Measurements from ENCODE around the gene PBX1. TPM values are rescaled to one million over a fixed set of nuclear protein-coding genes. Genes with fewer than 3 reads are reported as not detected.

Gene PBX1
- total and polyA plus RNA-seq, 2 experiments from 2014 or later, result 9.7 to 38.8 TPM

DNA sequence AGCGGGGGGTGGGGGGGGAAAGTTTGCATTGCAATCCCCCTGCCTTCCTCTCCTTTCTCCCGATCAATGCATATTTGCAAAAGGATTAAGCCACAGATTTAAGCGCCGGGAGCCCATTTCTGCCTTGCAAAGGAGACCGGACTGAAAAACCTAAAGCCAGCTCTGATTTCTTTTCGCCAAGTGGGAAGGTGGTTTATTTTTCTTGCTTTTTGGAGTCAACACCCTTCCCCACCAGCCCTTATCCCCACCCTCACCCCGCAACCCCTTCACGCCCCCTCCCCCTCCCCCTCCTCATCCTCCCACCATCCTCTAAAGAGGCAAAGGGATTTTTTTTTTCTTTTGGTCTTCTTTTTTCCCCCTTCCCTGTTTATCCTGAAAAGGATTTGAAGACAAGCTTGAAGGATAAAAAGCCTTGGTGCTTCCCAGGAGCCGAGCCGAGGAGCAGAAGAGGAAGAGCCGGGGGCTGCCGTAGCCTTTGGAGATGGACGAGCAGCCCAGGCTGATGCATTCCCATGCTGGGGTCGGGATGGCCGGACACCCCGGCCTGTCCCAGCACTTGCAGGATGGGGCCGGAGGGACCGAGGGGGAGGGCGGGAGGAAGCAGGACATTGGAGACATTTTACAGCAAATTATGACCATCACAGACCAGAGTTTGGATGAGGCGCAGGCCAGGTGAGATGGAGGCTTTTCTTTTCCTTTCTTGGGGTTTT lies 513 bp downstream of the PBX1 start:
- no peaks in the 10 kb centered on the region for H3K36me3 ChIP-seq (ENCODE audit: low read depth)
- H3K4me3 ChIP-seq, result peak overlapping the region; percentile 84
- H3K4me2 ChIP-seq (ENCODE audit: unreplicated experiment), result peak overlapping the region; percentile 98
- H3K9me2 ChIP-seq (ENCODE audit: insufficient read depth), result no peaks in the 10 kb centered on the region
- peak; percentile 60 for DNase-seq
- H3K27me3 ChIP-seq (replicated peaks; ENCODE audit: insufficient read depth), result no peaks in the 10 kb centered on the region
- no peaks in the 10 kb centered on the region for H4K20me1 ChIP-seq (ENCODE audit: insufficient read depth)
- no peaks in the 10 kb centered on the region for H3K4me1 ChIP-seq (ENCODE audit: insufficient read depth)
- no peaks in the 10 kb centered on the region for H3K9me3 ChIP-seq (ENCODE audit: low read depth)
- in situ Hi-C loops (cut with MboI), result no loop called here
- peak overlapping the region; percentile 65 for H3K27ac ChIP-seq
- 2 to 5% methylated on average over 12 to 20 of the region's 20 CpGs for WGBS, 2 experiments (ENCODE audit: low coverage in 1 of 2, low lambda C conversion rate in 2 of 2, missing lambda C conversion rate in 2 of 2)
- peaks cover 50% of the 10 kb centered on the region for H3K79me2 ChIP-seq (ENCODE audit: insufficient read depth)
- H2AFZ ChIP-seq, result peak overlapping the region; percentile 70
- peak overlapping the region; percentile 87 for H3K9ac ChIP-seq
- TF ChIP-seq EZH2phosphoT487 (IDR thresholded peaks at IDR 0.05; ENCODE audit: insufficient read depth, low read depth) (no peak), EZH2 (IDR thresholded peaks at IDR 0.05; ENCODE audit: insufficient read depth, poor library complexity, severe bottlenecking) (no peak)
- H3F3A ChIP-seq (ENCODE audit: insufficient read depth), result peaks cover 14% of the 10 kb centered on the region

DNA sequence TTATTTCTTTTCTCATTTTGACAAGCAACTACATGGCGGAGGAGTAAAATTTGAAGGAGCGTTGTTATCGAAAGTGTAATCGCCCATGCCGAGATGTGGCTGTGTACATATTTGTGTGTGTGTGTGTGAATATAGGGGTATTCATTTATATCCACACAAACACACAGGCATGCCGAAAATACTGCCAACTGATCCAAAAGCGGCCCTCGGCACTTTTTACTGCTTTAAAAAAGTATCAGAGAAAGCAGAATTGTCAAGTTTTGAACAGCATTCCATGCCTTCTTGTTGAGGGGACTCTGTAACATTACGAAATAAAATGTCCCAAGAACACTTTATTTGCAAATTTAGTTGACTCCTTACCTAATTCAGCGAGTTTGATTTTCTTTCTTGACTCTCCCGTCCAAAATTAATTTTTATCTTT lies 1.1 kb downstream of the PBX1 start:
- peak; percentile 44 for DNase-seq
- Histone ChIP-seq H3K4me1 (ENCODE audit: insufficient read depth) (peaks cover 4% of the 10 kb centered on the region; the same call in 1 of the 2 replicates), H4K20me1 (ENCODE audit: insufficient read depth) (no peaks in the 10 kb centered on the region), H3F3A (ENCODE audit: insufficient read depth) (peaks cover 14% of the 10 kb centered on the region), H3K27ac (peak overlapping the region; percentile 65), H3K4me3 (peak overlapping the region; percentile 84), H3K4me2 (ENCODE audit: unreplicated experiment) (peak overlapping the region; percentile 98), H3K9ac (peak overlapping the region; percentile 87), H3K9me2 (ENCODE audit: insufficient read depth) (no peaks in the 10 kb centered on the region), H3K79me2 (ENCODE audit: insufficient read depth) (peaks cover 56% of the 10 kb centered on the region), H2AFZ (peak overlapping the region; percentile 70), H3K36me3 (ENCODE audit: low read depth) (no peaks in the 10 kb centered on the region), H3K9me3 (ENCODE audit: low read depth) (no peaks in the 10 kb centered on the region), H3K27me3 (replicated peaks; ENCODE audit: insufficient read depth) (no peaks in the 10 kb centered on the region)
- no peak for TF ChIP-seq EZH2phosphoT487 (IDR thresholded peaks at IDR 0.05; ENCODE audit: insufficient read depth, low read depth)
- in situ Hi-C loops (cut with MboI), result no loop called here
- 1% methylated on average over 11 of the region's 11 CpGs for WGBS, 2 experiments (ENCODE audit: low coverage in 1 of 2, low lambda C conversion rate in 2 of 2, missing lambda C conversion rate in 2 of 2)

DNA sequence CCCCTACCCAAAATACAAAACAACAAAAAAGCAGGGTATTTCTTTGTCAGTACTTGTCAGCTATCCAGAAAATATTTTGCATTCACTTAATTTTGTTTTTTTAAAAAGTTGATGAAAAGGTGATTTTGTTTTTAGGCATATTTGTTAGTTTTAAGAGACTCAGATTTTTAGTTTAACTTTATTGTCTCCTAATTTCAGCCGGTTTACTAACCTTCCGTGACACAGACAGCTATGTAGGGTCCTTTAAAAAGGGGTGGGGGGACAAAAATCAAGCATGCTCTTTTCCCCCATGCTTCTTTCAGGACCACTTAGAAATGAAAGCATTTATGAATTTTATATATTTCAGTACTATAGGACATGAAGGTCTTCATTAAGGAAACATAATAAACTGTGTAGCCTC lies 1.6 kb downstream of the PBX1 start:
- in situ Hi-C loops (cut with MboI), result no loop called here
- no peaks in the 10 kb centered on the region for H3K9me2 ChIP-seq (ENCODE audit: insufficient read depth)
- H3K4me2 ChIP-seq (ENCODE audit: unreplicated experiment), result peak overlapping the region; percentile 98
- peak; percentile 81 for TF ChIP-seq EZH2phosphoT487 (IDR thresholded peaks at IDR 0.05; ENCODE audit: insufficient read depth, low read depth)
- TF ChIP-seq EZH2 (IDR thresholded peaks at IDR 0.05; ENCODE audit: insufficient read depth, poor library complexity, severe bottlenecking), result no peak
- no peaks in the 10 kb centered on the region for H3K9me3 ChIP-seq (ENCODE audit: low read depth)
- H4K20me1 ChIP-seq (ENCODE audit: insufficient read depth), result no peaks in the 10 kb centered on the region
- peak; percentile 24 for DNase-seq
- peaks cover 60% of the 10 kb centered on the region for H3K79me2 ChIP-seq (ENCODE audit: insufficient read depth)
- no peaks in the 10 kb centered on the region for H3K36me3 ChIP-seq (ENCODE audit: low read depth)
- peak overlapping the region; percentile 65 for H3K27ac ChIP-seq
- 0 to 2% methylated on average over 2 of the region's 2 CpGs for WGBS, 2 experiments (ENCODE audit: low coverage in 1 of 2, low lambda C conversion rate in 2 of 2, missing lambda C conversion rate in 2 of 2)
- H3K4me3 ChIP-seq, result peak overlapping the region; percentile 84
- H3K9ac ChIP-seq, result peak overlapping the region; percentile 87
- H3F3A ChIP-seq (ENCODE audit: insufficient read depth), result peaks cover 14% of the 10 kb centered on the region
- no peaks in the 10 kb centered on the region for H3K27me3 ChIP-seq (replicated peaks; ENCODE audit: insufficient read depth)
- peak overlapping the region; percentile 70 for H2AFZ ChIP-seq
- peaks cover 9% of the 10 kb centered on the region for H3K4me1 ChIP-seq (ENCODE audit: insufficient read depth)

DNA sequence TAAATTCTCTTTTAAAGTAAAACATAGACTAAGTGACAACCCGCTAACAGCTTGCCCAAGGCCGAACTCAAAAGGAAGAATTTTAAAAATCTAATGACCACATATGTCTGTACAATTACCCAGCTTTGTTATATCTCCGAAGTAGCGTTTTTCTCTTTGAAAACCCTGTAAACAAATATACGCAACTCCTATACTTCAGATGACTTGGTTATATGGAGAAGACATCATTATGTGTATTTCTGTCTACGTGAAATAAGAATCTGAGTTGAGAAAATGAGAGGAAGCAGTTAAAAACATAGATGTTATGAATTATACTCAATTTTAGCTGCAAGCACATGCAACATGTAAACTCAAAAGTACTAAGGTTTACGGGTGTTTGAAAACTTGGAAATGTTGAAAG lies 2.0 kb downstream of the PBX1 start:
- Histone ChIP-seq H3K4me2 (ENCODE audit: unreplicated experiment) (peak overlapping the region; percentile 98), H4K20me1 (ENCODE audit: insufficient read depth) (no peaks in the 10 kb centered on the region), H3K79me2 (ENCODE audit: insufficient read depth) (peaks cover 65% of the 10 kb centered on the region), H3K27ac (peak overlapping the region; percentile 65), H3K4me1 (ENCODE audit: insufficient read depth) (peaks cover 13% of the 10 kb centered on the region), H2AFZ (peak overlapping the region; percentile 70), H3K9me3 (ENCODE audit: low read depth) (no peaks in the 10 kb centered on the region), H3K9me2 (ENCODE audit: insufficient read depth) (no peaks in the 10 kb centered on the region), H3K9ac (peak overlapping the region; percentile 87), H3K4me3 (peak overlapping the region; percentile 84), H3F3A (ENCODE audit: insufficient read depth) (peaks cover 14% of the 10 kb centered on the region), H3K36me3 (ENCODE audit: low read depth) (no peaks in the 10 kb centered on the region), H3K27me3 (replicated peaks; ENCODE audit: insufficient read depth) (no peaks in the 10 kb centered on the region)
- DNase-seq, result peak; percentile 32
- in situ Hi-C loops (cut with MboI), result no loop called here
- WGBS, 2 experiments (ENCODE audit: low coverage in 1 of 2, low lambda C conversion rate in 2 of 2, missing lambda C conversion rate in 2 of 2), result 0 to 1% methylated on average over 7 of the region's 7 CpGs
- TF ChIP-seq EZH2phosphoT487 (IDR thresholded peaks at IDR 0.05; ENCODE audit: insufficient read depth, low read depth), result no peak
